Neuronal stem cell (in vitro differentiated cells): ENCODE results near the gene ALDH2.
A peak's percentile ranks its signal among the peaks of the same experiment; 100 is the strongest.

Source experiments
- DNase-seq: peaks from one replicate; pipeline ENCODE4 v3.0.0-alpha.2; 2013; ENCODE audit warnings: low spot score
- H2AFZ ChIP-seq: one replicate; pipeline ENCODE4 v1.6.1; 2013; ENCODE audit warnings: mild to moderate bottlenecking, low read length, inconsistent platforms
- H2AK5ac ChIP-seq: 2 replicates; pipeline ENCODE4 v1.6.1; 2013; ENCODE audit warnings: low read depth, mild to moderate bottlenecking, inconsistent platforms, low read length, moderate library complexity, mixed read lengths
- H2BK120ac ChIP-seq: 2 replicates; pipeline ENCODE4 v1.6.1; 2013; ENCODE audit warnings: low read depth, mild to moderate bottlenecking, inconsistent platforms, low read length, moderate library complexity, mixed read lengths
- H2BK12ac ChIP-seq: one replicate; pipeline ENCODE4 v1.6.1; 2013; ENCODE audit warnings: low read length, inconsistent platforms
- H2BK15ac ChIP-seq: 2 replicates; pipeline ENCODE4 v1.6.1; 2013; ENCODE audit warnings: mild to moderate bottlenecking, low read length, inconsistent platforms, mixed read lengths
- H2BK5ac ChIP-seq: one replicate; pipeline ENCODE4 v1.6.1; 2013; ENCODE audit warnings: inconsistent platforms, mild to moderate bottlenecking, low read length, moderate library complexity
- H3K14ac ChIP-seq: one replicate; pipeline ENCODE4 v1.6.1; 2013; ENCODE audit warnings: low read length, inconsistent platforms
- H3K18ac ChIP-seq: 2 replicates; pipeline ENCODE4 v1.6.1; 2013; ENCODE audit warnings: low read length, inconsistent platforms
- H3K23ac ChIP-seq: 2 replicates; pipeline ENCODE4 v1.6.1; 2013; ENCODE audit warnings: low read depth, mild to moderate bottlenecking, mixed read lengths, low read length, inconsistent platforms; ENCODE audit not compliant: poor library complexity
- H3K27ac ChIP-seq: replicated peaks from 3 replicates; pipeline ENCODE4 v1.5.1; 2013; ENCODE audit warnings: low read length, inconsistent platforms
- H3K27me3 ChIP-seq, 3 experiments: 2 replicates each; pipeline ENCODE4 v1.6.1; 2013; ENCODE audit warnings: low read length in 3 of 3, mild to moderate bottlenecking in 2 of 3, inconsistent platforms in 1 of 3, low read depth in 1 of 3, mixed read lengths in 1 of 3, moderate library complexity in 1 of 3; ENCODE audit not compliant: control insufficient read depth in 3 of 3, insufficient read depth in 3 of 3
- H3K36me3 ChIP-seq, 2 donors: replicated peaks in 1 of 2; 2 replicates each; pipeline ENCODE4 v1.6.1; 2013; ENCODE audit warnings: low read length in 2 of 2; ENCODE audit not compliant: control insufficient read depth in 2 of 2, insufficient read depth in 2 of 2
- H3K4ac ChIP-seq: 2 replicates; pipeline ENCODE4 v1.6.1; 2013; ENCODE audit warnings: inconsistent platforms, mild to moderate bottlenecking, low read length, moderate library complexity
- H3K4me1 ChIP-seq, 2 donors: 1 replicate in 1 of 2; 2 replicates in 1 of 2; pipeline ENCODE4 v1.6.1; 2013; ENCODE audit warnings: low read length in 2 of 2, low read depth in 1 of 2; ENCODE audit not compliant: control insufficient read depth in 2 of 2, insufficient read depth in 1 of 2
- H3K4me2 ChIP-seq: one replicate; pipeline ENCODE4 v1.6.1; 2013; ENCODE audit warnings: mild to moderate bottlenecking, low read length, inconsistent platforms; ENCODE audit not compliant: insufficient read depth, poor library complexity, severe bottlenecking
- H3K4me3 ChIP-seq, 2 donors: 2 replicates each; pipeline ENCODE4 v1.5.1; 2013; ENCODE audit warnings: low read length in 2 of 2, mild to moderate bottlenecking in 2 of 2, inconsistent platforms in 1 of 2, moderate library complexity in 1 of 2
- H3K79me1 ChIP-seq: one replicate; pipeline ENCODE4 v1.6.1; 2013; ENCODE audit warnings: low read depth, mild to moderate bottlenecking, inconsistent platforms, low read length, moderate library complexity
- H3K9ac ChIP-seq: one replicate; pipeline ENCODE4 v1.6.1; 2013; ENCODE audit warnings: mild to moderate bottlenecking, low read depth, low read length, inconsistent platforms; ENCODE audit not compliant: poor library complexity
- H3K9me3 ChIP-seq, 2 donors: replicated peaks in 1 of 2; 2 replicates each; pipeline versions ENCODE3 to v1.6.1; 2013; ENCODE audit warnings: low read length in 2 of 2, mild to moderate bottlenecking in 2 of 2, inconsistent platforms in 1 of 2, low read depth in 1 of 2, mixed read lengths in 1 of 2, moderate library complexity in 1 of 2; ENCODE audit not compliant: control insufficient read depth in 2 of 2, insufficient read depth in 1 of 2
- H4K8ac ChIP-seq: one replicate; pipeline ENCODE4 v1.6.1; 2013; ENCODE audit warnings: low read depth, mild to moderate bottlenecking, inconsistent platforms, low read length, moderate library complexity
- H4K91ac ChIP-seq: one replicate; pipeline ENCODE4 v1.6.1; 2013; ENCODE audit warnings: low read length, low read depth, mild to moderate bottlenecking, inconsistent platforms; ENCODE audit not compliant: poor library complexity
- WGBS, 2 donors: extraction: QIAGEN DNeasy Blood & Tissue Kit; methylation state at CpG; one replicate each; pipeline ENCODE4 v1.1.7; 2013; ENCODE audit warnings: missing lambda C conversion rate in 2 of 2, mixed read lengths in 1 of 2; ENCODE audit not compliant: insufficient read length in 2 of 2, insufficient replicate concordance in 1 of 2; ENCODE audit errors: extremely low coverage in 2 of 2; 5-methylcytosine and 5-hydroxymethylcytosine counted together

ALDH2 gene

GRCh38 chr12:111748151-111748672 lies 18.5 kb upstream of the ALDH2 start:
- Histone ChIP-seq H3K27me3 (no peaks in the 10 kb centered on the region), H3K9me3 (no peaks in the 10 kb centered on the region), H2BK15ac (no peak overlapping the region), H3K4ac (no peak overlapping the region), H3K27ac (no peak overlapping the region), H2AFZ (no peak overlapping the region), H3K18ac (no peak overlapping the region), H2BK12ac (no peak overlapping the region), H3K79me1 (no peaks in the 10 kb centered on the region), H3K14ac (no peak overlapping the region), H3K4me1 (peaks cover 0 to 6% of the 10 kb centered on the region in 2 donors), H3K4me2 (no peak overlapping the region), H4K91ac (no peak overlapping the region), H2AK5ac (no peak overlapping the region), H3K23ac (no peak overlapping the region), H3K9ac (no peak overlapping the region), H4K8ac (no peak overlapping the region), H2BK120ac (no peak overlapping the region), H3K36me3 (peaks cover 25 to 64% of the 10 kb centered on the region in 2 donors), H3K4me3 (no peak overlapping the region), H2BK5ac (no peak overlapping the region)
- WGBS, 2 donors: no CpG with 5 or more reads among the region's 8 CpGs
- DNase-seq: no peak

- peaks cover 27 to 70% of the 10 kb centered on the region in 2 donors for H3K36me3 ChIP-seq
- WGBS, 2 donors: no CpG with 5 or more reads among the region's 7 CpGs
- H3K27ac ChIP-seq: no peak overlapping the region
Observed at GRCh38 chr12:111748867-111749266, 17.9 kb upstream of the ALDH2 start.

GRCh38 chr12:111749391-111749790 lies 17.3 kb upstream of the ALDH2 start:
- H3K18ac ChIP-seq: no peak overlapping the region
- no peak overlapping the region for H2AFZ ChIP-seq
- no peak overlapping the region for H4K8ac ChIP-seq
- no peak overlapping the region for H3K4me2 ChIP-seq
- no peaks in the 10 kb centered on the region for H3K79me1 ChIP-seq
- H2BK5ac ChIP-seq: no peak overlapping the region
- H3K9me3 ChIP-seq: peaks cover 0 to 2% of the 10 kb centered on the region in 2 donors
- WGBS, 2 donors: no CpG with 5 or more reads among the region's 4 CpGs
- no peak overlapping the region for H3K9ac ChIP-seq
- no peak overlapping the region for H3K4ac ChIP-seq
- DNase-seq: no peak
- no peak overlapping the region for H2AK5ac ChIP-seq
- H2BK15ac ChIP-seq: no peak overlapping the region
- no peak overlapping the region for H2BK120ac ChIP-seq
- H3K36me3 ChIP-seq: peaks cover 28 to 72% of the 10 kb centered on the region in 2 donors
- no peak overlapping the region for H4K91ac ChIP-seq
- H3K23ac ChIP-seq: no peak overlapping the region
- H3K27me3 ChIP-seq: no peaks in the 10 kb centered on the region
- H3K27ac ChIP-seq: no peak overlapping the region
- H3K14ac ChIP-seq: no peak overlapping the region
- H2BK12ac ChIP-seq: no peak overlapping the region
- peaks cover 0 to 8% of the 10 kb centered on the region in 2 donors for H3K4me1 ChIP-seq
- no peak overlapping the region for H3K4me3 ChIP-seq

More at GRCh38 chr12:111748867-111749266, 17.9 kb upstream of the ALDH2 start:
- Histone ChIP-seq H3K4me1 (peaks cover 0 to 8% of the 10 kb centered on the region in 2 donors), H3K27me3 (no peaks in the 10 kb centered on the region), H3K4ac (no peak overlapping the region), H4K8ac (no peak overlapping the region), H2BK15ac (no peak overlapping the region), H3K9ac (no peak overlapping the region), H3K14ac (no peak overlapping the region), H3K18ac (no peak overlapping the region), H3K4me2 (no peak overlapping the region), H2AFZ (no peak overlapping the region), H4K91ac (no peak overlapping the region), H3K23ac (no peak overlapping the region), H3K9me3 (peaks cover 0 to 2% of the 10 kb centered on the region in 2 donors), H2AK5ac (no peak overlapping the region), H3K4me3 (no peak overlapping the region), H2BK120ac (no peak overlapping the region), H3K79me1 (no peaks in the 10 kb centered on the region), H2BK5ac (no peak overlapping the region), H2BK12ac (no peak overlapping the region)
- no peak for DNase-seq

- Histone ChIP-seq H3K4me2 (no peak overlapping the region), H3K23ac (peak overlapping the region; percentile 95), H2AK5ac (peak overlapping the region; percentile 53), H2AFZ (no peak overlapping the region), H3K14ac (peak overlapping the region; percentile 25), H3K4me3 (no peak overlapping the region), H2BK12ac (no peak overlapping the region), H3K4ac (peak overlapping the region; percentile 61), H2BK15ac (peak overlapping the region; percentile 6), H3K4me1 (peaks cover 8 to 10% of the 10 kb centered on the region in 2 donors), H4K8ac (peak overlapping the region; percentile 7), H3K27me3 (no peaks in the 10 kb centered on the region), H3K9ac (peak overlapping the region; percentile 79), H3K18ac (peak overlapping the region; percentile 86), H2BK120ac (no peak overlapping the region), H3K27ac (no peak overlapping the region), H2BK5ac (peak overlapping the region; percentile 48), H3K9me3 (peaks cover 0 to 2% of the 10 kb centered on the region in 2 donors), H3K79me1 (no peaks in the 10 kb centered on the region), H4K91ac (no peak overlapping the region), H3K36me3 (peaks cover 11 to 51% of the 10 kb centered on the region in 2 donors)
- DNase-seq: no peak
- WGBS, 2 donors: no CpG with 5 or more reads among the region's 23 CpGs
Observed at GRCh38 chr12:111753144-111753881, 13.4 kb upstream of the ALDH2 start.
